Esophagus muscularis mucosa (tissue), 4 donors: ENCODE data around the gene DIDO1. TPM values are rescaled to one million over a fixed set of nuclear protein-coding genes. Genes with fewer than 3 reads are reported as not detected.

Experiments
- DNase-seq: peaks from one replicate; pipeline ENCODE4 v3.0.0-alpha.2; 2017; ENCODE audit errors: extremely low spot score
- H3K27ac ChIP-seq, 4 donors: fragments of 200-600 bp; sonication (generic); replicated peaks in 1 of 4; 1 replicate in 3 of 4; 2 replicates in 1 of 4; pipeline ENCODE4 v1.5.1; 2016 to 2019; ENCODE audit warnings: mild to moderate bottlenecking in 1 of 4
- H3K27me3 ChIP-seq, 4 donors: fragments of 200-600 bp; sonication (generic); one replicate each; pipeline versions ENCODE4 v1.5.1 to v1.6.0; 2016 to 2019
- H3K36me3 ChIP-seq, 4 donors: fragments of 200-600 bp; sonication (generic); one replicate each; pipeline ENCODE4 v1.5.1; 2016 to 2019
- H3K4me1 ChIP-seq, 4 donors: fragments of 200-600 bp; sonication (generic); one replicate each; pipeline ENCODE4 v1.5.1; 2016 to 2019
- H3K4me3 ChIP-seq, 4 donors: fragments of 200-600 bp; sonication (generic); 1 replicate in 2 of 4; 2 replicates in 2 of 4; pipeline ENCODE4 v1.5.1; 2016 to 2019; ENCODE audit warnings: mild to moderate bottlenecking in 4 of 4, moderate library complexity in 1 of 4
- H3K9me3 ChIP-seq, 4 donors: fragments of 200-600 bp; sonication (generic); 1 replicate in 3 of 4; 2 replicates in 1 of 4; pipeline ENCODE4 v1.5.1; 2016 to 2019
- EP300 ChIP-seq: sonication (generic); formaldehyde crosslinking; IDR thresholded peaks from one replicate; pipeline ENCODE4 v1.6.1; 2017; ENCODE audit warnings: antibody characterized with exemption
- POLR2A ChIP-seq: fragments of 450-650 bp; IDR thresholded peaks from one replicate; pipeline ENCODE4 v1.6.1; 2017; ENCODE audit warnings: antibody characterized with exemption, moderate library complexity, mild to moderate bottlenecking, low read depth
- POLR2AphosphoS5 ChIP-seq, 2 donors: sonication (generic); formaldehyde crosslinking; IDR thresholded peaks; one replicate each; pipeline ENCODE4 v1.6.1; 2017; ENCODE audit warnings: antibody characterized with exemption in 2 of 2
- WGBS: methylation state at CpG from one replicate; pipeline ENCODE4 v1.1.5; 2018; 5-methylcytosine and 5-hydroxymethylcytosine counted together
- intact Hi-C: fragments of 100-400 bp; cut with DNase I; formaldehyde crosslinking; loops from one replicate; pipeline ENCODE4 v1.15.1; 2023
- total RNA-seq, 4 donors: library from RNA; depleted of rRNA; stranded (reverse); fragments of >200 nt; gene quantifications; one replicate each; pipeline versions ENCODE4 v1.1.0 to v1.2.1, GENCODE V29; 2016
- TF ChIP-seq, protein P1 (sequence below), 3 experiments: fragments of 200-600 bp in 2 of 3; fragments of 450-650 bp in 1 of 3; sonication (generic) in 2 of 3; IDR thresholded peaks; one replicate each; pipeline ENCODE4 v1.5.1; 2017 to 2019; ENCODE audit warnings: antibody characterized with exemption in 3 of 3, mild to moderate bottlenecking in 2 of 3, moderate library complexity in 1 of 3

The DIDO1 gene
- total RNA-seq, 4 donors from 2014 or later, result 48.9 to 61.6 (median 55.7) TPM

DNA sequence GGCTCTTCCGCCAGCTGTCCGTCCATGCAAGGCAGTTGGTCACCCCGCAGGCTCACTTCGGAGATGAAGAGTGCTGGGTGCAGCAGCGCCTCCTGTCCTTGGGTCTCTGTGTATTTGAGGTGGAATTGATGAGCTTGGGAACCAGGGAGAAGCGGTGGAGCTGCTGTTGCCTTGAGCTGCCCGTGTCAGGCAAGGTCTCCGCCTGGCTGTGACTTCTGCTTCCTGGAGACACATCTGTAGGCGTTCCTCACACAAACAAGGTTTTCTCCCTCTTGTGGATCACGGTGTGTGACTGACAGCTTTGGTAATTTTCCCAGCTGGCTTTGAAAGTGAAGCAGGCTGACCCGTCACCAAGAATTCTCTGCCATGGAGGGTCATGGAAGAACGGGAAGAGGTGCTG is 23.7 kb upstream of the DIDO1 start:
- H3K27ac ChIP-seq, result no peak overlapping the region
- peaks cover 28 to 32% (median 31%) of the 10 kb centered on the region in 4 donors for H3K4me1 ChIP-seq
- TF ChIP-seq POLR2A (no peak), POLR2AphosphoS5 (IDR thresholded peaks at IDR 0.05) (no peak), EP300 (no peak)
- TF ChIP-seq, protein P1, sequence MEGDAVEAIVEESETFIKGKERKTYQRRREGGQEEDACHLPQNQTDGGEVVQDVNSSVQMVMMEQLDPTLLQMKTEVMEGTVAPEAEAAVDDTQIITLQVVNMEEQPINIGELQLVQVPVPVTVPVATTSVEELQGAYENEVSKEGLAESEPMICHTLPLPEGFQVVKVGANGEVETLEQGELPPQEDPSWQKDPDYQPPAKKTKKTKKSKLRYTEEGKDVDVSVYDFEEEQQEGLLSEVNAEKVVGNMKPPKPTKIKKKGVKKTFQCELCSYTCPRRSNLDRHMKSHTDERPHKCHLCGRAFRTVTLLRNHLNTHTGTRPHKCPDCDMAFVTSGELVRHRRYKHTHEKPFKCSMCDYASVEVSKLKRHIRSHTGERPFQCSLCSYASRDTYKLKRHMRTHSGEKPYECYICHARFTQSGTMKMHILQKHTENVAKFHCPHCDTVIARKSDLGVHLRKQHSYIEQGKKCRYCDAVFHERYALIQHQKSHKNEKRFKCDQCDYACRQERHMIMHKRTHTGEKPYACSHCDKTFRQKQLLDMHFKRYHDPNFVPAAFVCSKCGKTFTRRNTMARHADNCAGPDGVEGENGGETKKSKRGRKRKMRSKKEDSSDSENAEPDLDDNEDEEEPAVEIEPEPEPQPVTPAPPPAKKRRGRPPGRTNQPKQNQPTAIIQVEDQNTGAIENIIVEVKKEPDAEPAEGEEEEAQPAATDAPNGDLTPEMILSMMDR (IDR thresholded peaks at IDR 0.05), result no peak
- H3K9me3 ChIP-seq, result no peaks in the 10 kb centered on the region
- no peaks in the 10 kb centered on the region for H3K27me3 ChIP-seq
- DNase-seq, result no peak
- peaks cover 23 to 60% (median 47%) of the 10 kb centered on the region in 4 donors for H3K36me3 ChIP-seq
- 83% methylated on average over 10 of the region's 12 CpGs for WGBS
- intact Hi-C loops, result loop anchor here (10.0 kb wide), 1 partner anchor 265 kb away; the partner anchor contains the start of gene YTHDF1
- H3K4me3 ChIP-seq, result no peak overlapping the region

DNA sequence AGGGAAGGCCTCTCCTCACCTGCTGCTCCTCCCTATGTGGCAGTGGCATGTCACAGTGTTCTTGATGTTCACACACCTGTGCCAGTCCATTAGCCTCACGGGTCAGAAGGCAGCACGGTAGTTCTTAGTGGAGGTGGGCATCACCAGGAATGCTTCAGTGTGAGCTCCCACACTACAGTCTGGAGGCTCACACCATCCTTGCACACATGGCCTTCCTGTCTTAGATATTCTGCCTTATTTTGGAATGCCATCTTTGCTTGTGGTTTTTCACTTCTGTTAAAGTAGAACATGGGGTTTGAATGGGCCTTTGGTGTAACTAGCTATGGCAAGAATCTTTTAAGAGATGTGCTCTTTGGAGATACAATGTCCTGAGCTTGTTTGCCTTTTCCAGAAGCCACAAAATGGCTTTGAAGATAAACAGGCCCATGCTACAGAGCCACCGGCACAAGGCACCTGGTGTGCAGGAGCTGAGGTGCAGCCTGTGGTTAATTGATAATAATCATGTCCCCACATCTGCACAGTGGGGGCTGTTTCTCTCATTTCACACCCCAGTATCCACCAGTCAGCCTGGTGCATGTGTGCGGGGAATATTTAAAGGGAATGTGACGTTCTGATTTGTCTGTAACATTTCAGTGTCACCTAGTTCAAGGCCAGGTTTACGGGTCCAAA is 23.0 kb upstream of the DIDO1 start:
- Histone ChIP-seq H3K27me3 (no peaks in the 10 kb centered on the region), H3K27ac (no peak overlapping the region), H3K4me1 (peaks cover 25 to 26% (median 25%) of the 10 kb centered on the region in 4 donors), H3K4me3 (no peak overlapping the region), H3K36me3 (peaks cover 30 to 66% (median 54%) of the 10 kb centered on the region in 4 donors), H3K9me3 (no peaks in the 10 kb centered on the region)
- no peak for DNase-seq
- no peak for TF ChIP-seq EP300
- TF ChIP-seq, protein P1 (IDR thresholded peaks at IDR 0.05), result no peak
- TF ChIP-seq POLR2A, result no peak
- no peak for TF ChIP-seq POLR2AphosphoS5 (IDR thresholded peaks at IDR 0.05)
- intact Hi-C loops, result no loop called here
- 100% methylated on average over 6 of the region's 6 CpGs for WGBS

DNA sequence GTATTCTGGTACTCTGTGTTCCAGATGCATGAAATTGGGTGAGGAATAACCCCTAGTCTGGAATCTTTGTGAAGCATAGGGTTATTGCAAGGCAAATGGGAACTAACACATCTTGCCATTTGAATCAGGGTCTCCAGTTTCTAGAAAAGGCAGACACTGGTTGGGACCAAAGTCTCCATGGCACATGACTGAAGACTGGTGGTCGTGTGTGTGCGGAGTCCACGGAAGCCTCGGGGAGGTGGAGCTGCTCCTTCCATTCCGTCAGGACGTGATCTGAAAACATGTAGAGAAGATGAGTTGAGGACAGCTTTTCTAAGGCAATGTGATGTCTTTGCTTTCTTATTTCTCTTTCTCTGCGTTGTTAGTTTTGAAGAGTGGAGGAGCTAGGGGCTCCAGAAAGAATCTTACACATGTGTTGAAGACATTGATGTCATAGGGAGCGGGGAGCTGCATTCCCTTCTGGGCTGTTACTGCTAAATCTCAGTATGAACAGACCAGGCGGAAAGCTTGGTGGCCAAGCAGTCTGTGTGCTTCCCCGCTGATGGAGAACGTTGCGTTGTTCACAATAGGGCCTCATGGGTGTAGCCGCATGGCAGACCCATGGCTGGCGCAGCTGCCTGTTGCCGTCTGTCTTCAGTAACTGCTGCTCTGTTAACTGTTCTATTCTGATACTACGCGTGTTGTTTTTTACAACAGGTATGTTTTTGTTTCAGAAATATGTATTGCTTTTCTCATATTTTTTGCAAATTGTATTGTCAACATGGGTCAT is 21.4 kb upstream of the DIDO1 start:
- no peak overlapping the region for H3K27ac ChIP-seq
- H3K9me3 ChIP-seq, result no peaks in the 10 kb centered on the region
- H3K36me3 ChIP-seq, result peaks cover 43 to 82% (median 68%) of the 10 kb centered on the region in 4 donors
- no peak overlapping the region for H3K4me3 ChIP-seq
- no peak for DNase-seq
- H3K27me3 ChIP-seq, result no peaks in the 10 kb centered on the region
- WGBS, result 88% methylated on average over 17 of the region's 17 CpGs
- intact Hi-C loops, result no loop called here
- peaks cover 10 to 14% (median 11%) of the 10 kb centered on the region in 4 donors for H3K4me1 ChIP-seq
- TF ChIP-seq POLR2AphosphoS5 (IDR thresholded peaks at IDR 0.05), result no peak
- TF ChIP-seq POLR2A, result no peak
- TF ChIP-seq, protein P1 (IDR thresholded peaks at IDR 0.05), result no peak
- no peak for TF ChIP-seq EP300

DNA sequence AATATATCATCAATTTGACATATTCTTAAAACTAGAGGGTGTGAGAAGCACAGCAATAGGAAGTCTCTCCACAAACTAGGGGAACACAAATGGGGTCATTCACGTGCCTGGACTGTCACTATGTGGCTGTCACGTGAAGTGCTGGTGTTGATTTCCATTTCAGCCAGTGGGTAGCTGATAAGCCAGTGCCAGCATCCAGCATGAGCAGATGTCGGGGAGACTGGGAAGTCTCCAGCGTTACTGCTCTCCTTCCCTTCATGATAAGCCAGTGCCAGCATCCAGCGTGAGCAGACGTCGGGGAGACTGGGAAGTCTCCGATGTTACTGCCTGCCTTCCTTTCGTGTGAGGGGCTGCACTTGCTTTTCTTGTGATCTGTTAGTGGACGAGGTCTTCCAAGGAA is 20.6 kb upstream of the DIDO1 start:
- peaks cover 43 to 90% (median 72%) of the 10 kb centered on the region in 4 donors for H3K36me3 ChIP-seq
- H3K27me3 ChIP-seq, result no peaks in the 10 kb centered on the region
- H3K4me3 ChIP-seq, result no peak overlapping the region
- no peak overlapping the region for H3K27ac ChIP-seq
- H3K9me3 ChIP-seq, result no peaks in the 10 kb centered on the region
- peaks cover 3 to 13% (median 8%) of the 10 kb centered on the region in 4 donors for H3K4me1 ChIP-seq
- no peak for DNase-seq
- WGBS, result 78% methylated on average over 10 of the region's 10 CpGs
- intact Hi-C loops, result no loop called here
- TF ChIP-seq POLR2AphosphoS5 (IDR thresholded peaks at IDR 0.05), result no peak
- no peak for TF ChIP-seq EP300
- TF ChIP-seq, protein P1 (IDR thresholded peaks at IDR 0.05), result no peak
- no peak for TF ChIP-seq POLR2A
